Prostate gland (tissue), 2 donors: ENCODE measurements around the gene FOXP2. TPM values are rescaled to one million over a fixed set of nuclear protein-coding genes. Genes with fewer than 3 reads are reported as not detected.

Source experiments
- DNase-seq: peaks from one replicate; pipeline ENCODE4 v3.0.0-alpha.2; 2019; ENCODE audit warnings: low spot score
- H3K27ac ChIP-seq, 2 donors: fragments of 200-600 bp; sonication (generic); 2 replicates each; pipeline ENCODE4 v1.5.1; 2017 to 2019
- H3K27me3 ChIP-seq: fragments of 200-600 bp; sonication (generic); replicated peaks from 2 replicates; pipeline ENCODE4 v1.5.1; 2019; ENCODE audit not compliant: insufficient read depth
- H3K36me3 ChIP-seq, 2 donors: fragments of 200-600 bp; sonication (generic); 1 replicate in 1 of 2; 2 replicates in 1 of 2; pipeline versions ENCODE4 v1.5.1 to v1.8.1; 2017 to 2019
- H3K4me1 ChIP-seq: fragments of 200-600 bp; sonication (generic); replicated peaks from 2 replicates; pipeline ENCODE4 v1.5.1; 2019
- H3K4me3 ChIP-seq, 2 donors: fragments of 200-600 bp; sonication (generic); 2 replicates each; pipeline ENCODE4 v1.5.1; 2017 to 2019
- H3K9me3 ChIP-seq: fragments of 200-600 bp; sonication (generic); 2 replicates; pipeline ENCODE4 v1.5.1; 2017
- CTCF ChIP-seq, 4 experiments: fragments of 200-600 bp in 2 of 4; fragments of 450-650 bp in 2 of 4; sonication (generic) in 2 of 4; IDR thresholded peaks; 1 replicate in 3 of 4; 2 replicates in 1 of 4; pipeline ENCODE4 v1.5.1; 2016 to 2019; ENCODE audit warnings: antibody characterized with exemption in 4 of 4, mild to moderate bottlenecking in 2 of 4, moderate library complexity in 2 of 4
- POLR2A ChIP-seq: fragments of 450-650 bp; IDR thresholded peaks from one replicate; pipeline ENCODE4 v1.6.1; 2016; ENCODE audit warnings: antibody characterized with exemption, mild to moderate bottlenecking
- POLR2AphosphoS5 ChIP-seq: sonication (generic); formaldehyde crosslinking; IDR thresholded peaks from one replicate; pipeline ENCODE4 v1.6.1; 2017; ENCODE audit warnings: antibody characterized with exemption
- WGBS: methylation state at CpG from one replicate; pipeline ENCODE4 v1.1.5; 2018; 5-methylcytosine and 5-hydroxymethylcytosine counted together
- intact Hi-C: fragments of 100-400 bp; cut with DNase I; formaldehyde crosslinking; loops from one replicate; pipeline ENCODE4 v1.14.2; 2022
- total RNA-seq, 2 donors: library from RNA; depleted of rRNA; stranded (reverse); fragments of >200 nt; gene quantifications; one replicate each; pipeline ENCODE4 v1.1.0, GENCODE V29; 2016

FOXP2 gene
- 1 to 10 TPM; 4.9 to 5.6 TPM for total RNA-seq

GRCh38 chr7:114414156-114415063 is at the start of gene FOXP2:
TSS of gene FOXP2 (plus strand) at chr7:114414815. CDS start at chr7:114426512, 11,697 bp downstream.
- no peak for DNase-seq
- no peaks in the 10 kb centered on the region for H3K4me1 ChIP-seq
- intact Hi-C loops, result loop anchor here (5.0 to 10.0 kb wide), 3 partner anchors 250 to 1260 kb away; no protein-coding TSS in a partner anchor
- H3K27ac ChIP-seq, result peak within 1 kb of the TSS in 1 of 2 donors; percentile 45
- no peak for TF ChIP-seq POLR2AphosphoS5
- TF ChIP-seq CTCF (IDR thresholded peaks at IDR 0.05), result no peak
- no peak for TF ChIP-seq POLR2A
- H3K9me3 ChIP-seq, result no peaks in the 10 kb centered on the region
- peak within 1 kb of the TSS; percentile 10 to 14 for H3K4me3 ChIP-seq
- 0% methylated on average over 2 of the region's 2 CpGs for WGBS
- no peaks in the 10 kb centered on the region for H3K27me3 ChIP-seq
- H3K36me3 ChIP-seq, result no peaks in the 10 kb centered on the region

- TF ChIP-seq CTCF (IDR thresholded peaks at IDR 0.05), result no peak
- no peak for TF ChIP-seq POLR2A
- TF ChIP-seq POLR2AphosphoS5, result no peak
- Histone ChIP-seq H3K9me3 (no peaks in the 10 kb centered on the region), H3K4me1 (no peaks in the 10 kb centered on the region), H3K27me3 (no peaks in the 10 kb centered on the region), H3K27ac (no peak overlapping the region), H3K4me3 (no peak overlapping the region), H3K36me3 (no peaks in the 10 kb centered on the region)
- no peak for DNase-seq
- intact Hi-C loops, result no loop called here
- WGBS, result 57% methylated on average over 2 of the region's 2 CpGs
Observed at GRCh38 chr7:114365791-114366190, 48.8 kb upstream of the FOXP2 start.

GRCh38 chr7:114368492-114368891 is 46.1 kb upstream of the FOXP2 start:
- no peak for DNase-seq
- no peak for TF ChIP-seq CTCF (IDR thresholded peaks at IDR 0.05)
- no peak for TF ChIP-seq POLR2AphosphoS5
- no peak for TF ChIP-seq POLR2A
- H3K4me3 ChIP-seq, result no peak overlapping the region
- H3K4me1 ChIP-seq, result no peaks in the 10 kb centered on the region
- 65% methylated on average over 2 of the region's 2 CpGs for WGBS
- intact Hi-C loops, result no loop called here
- no peaks in the 10 kb centered on the region for H3K27me3 ChIP-seq
- no peak overlapping the region for H3K27ac ChIP-seq
- H3K36me3 ChIP-seq, result no peaks in the 10 kb centered on the region
- H3K9me3 ChIP-seq, result no peaks in the 10 kb centered on the region

- TF ChIP-seq POLR2AphosphoS5, result peak; percentile 53
- TF ChIP-seq POLR2A, result no peak
- TF ChIP-seq CTCF (IDR thresholded peaks at IDR 0.05), result no peak
- intact Hi-C loops, result no loop called here
- no peak overlapping the region for H3K4me3 ChIP-seq
- H3K4me1 ChIP-seq, result no peaks in the 10 kb centered on the region
- H3K9me3 ChIP-seq, result no peaks in the 10 kb centered on the region
- WGBS, result 55% methylated on average over 2 of the region's 2 CpGs
- no peak overlapping the region for H3K27ac ChIP-seq
- no peaks in the 10 kb centered on the region for H3K36me3 ChIP-seq
- DNase-seq, result peak; percentile 12
- H3K27me3 ChIP-seq, result no peaks in the 10 kb centered on the region
Observed at GRCh38 chr7:114369294-114369693, 45.3 kb upstream of the FOXP2 start.

GRCh38 chr7:114372619-114373018 is 42.0 kb upstream of the FOXP2 start:
- H3K4me1 ChIP-seq, result no peaks in the 10 kb centered on the region
- no peak overlapping the region for H3K4me3 ChIP-seq
- 82% methylated on average over 5 of the region's 5 CpGs for WGBS
- H3K27me3 ChIP-seq, result no peaks in the 10 kb centered on the region
- no peaks in the 10 kb centered on the region for H3K36me3 ChIP-seq
- DNase-seq, result no peak
- no peak overlapping the region for H3K27ac ChIP-seq
- no peak for TF ChIP-seq POLR2AphosphoS5
- no peak for TF ChIP-seq CTCF (IDR thresholded peaks at IDR 0.05)
- TF ChIP-seq POLR2A, result no peak
- H3K9me3 ChIP-seq, result no peaks in the 10 kb centered on the region
- intact Hi-C loops, result no loop called here
